ENCODE data around the gene NKAIN2.
A peak's percentile ranks its signal among the peaks of the same experiment; 100 is the strongest.

The NKAIN2 gene

GRCh38 chr6:123804014-123804786 is 535 bp downstream of the NKAIN2 start (continued):
- TF ChIP-seq ZNF600 (tag by site-specific recombination; IDR thresholded peaks at IDR 0.05): 0 out of 2 replicates have a peak, but pooled peaks have one; percentile 16
- no peak for TF ChIP-seq ZNF239 (tag by site-specific recombination; IDR thresholded peaks at IDR 0.05)
- no peak for TF ChIP-seq ZNF121 (tag by site-specific recombination; IDR thresholded peaks at IDR 0.05)
- no peak for TF ChIP-seq ZSCAN5A (tag by site-specific recombination; IDR thresholded peaks at IDR 0.05)
- TF ChIP-seq ZNF274 (IDR thresholded peaks at IDR 0.05; ENCODE audit: low read length): no peak
- no peak for TF ChIP-seq ZNF274 (tag by site-specific recombination; IDR thresholded peaks at IDR 0.05; ENCODE audit: borderline replicate concordance)
- no peak for TF ChIP-seq ZNF140 (tag by site-specific recombination; IDR thresholded peaks at IDR 0.05)
- no peak for TF ChIP-seq YY1 (tag by site-specific recombination; IDR thresholded peaks at IDR 0.05)
- TF ChIP-seq, protein P1, sequence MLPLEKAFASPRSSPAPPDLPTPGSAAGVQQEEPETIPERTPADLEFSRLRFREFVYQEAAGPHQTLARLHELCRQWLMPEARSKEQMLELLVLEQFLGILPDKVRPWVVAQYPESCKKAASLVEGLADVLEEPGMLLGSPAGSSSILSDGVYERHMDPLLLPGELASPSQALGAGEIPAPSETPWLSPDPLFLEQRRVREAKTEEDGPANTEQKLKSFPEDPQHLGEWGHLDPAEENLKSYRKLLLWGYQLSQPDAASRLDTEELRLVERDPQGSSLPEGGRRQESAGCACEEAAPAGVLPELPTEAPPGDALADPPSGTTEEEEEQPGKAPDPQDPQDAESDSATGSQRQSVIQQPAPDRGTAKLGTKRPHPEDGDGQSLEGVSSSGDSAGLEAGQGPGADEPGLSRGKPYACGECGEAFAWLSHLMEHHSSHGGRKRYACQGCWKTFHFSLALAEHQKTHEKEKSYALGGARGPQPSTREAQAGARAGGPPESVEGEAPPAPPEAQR (tag by site-specific recombination; IDR thresholded peaks at IDR 0.05): no peak
- no peak for TF ChIP-seq ZNF768 (tag by site-specific recombination; IDR thresholded peaks at IDR 0.05)
- no peak for TF ChIP-seq ZNF521 (tag by site-specific recombination; IDR thresholded peaks at IDR 0.05)
- no peak for TF ChIP-seq ZNF133 (tag by site-specific recombination; IDR thresholded peaks at IDR 0.05)
- no peak for TF ChIP-seq ZBTB1 (tag by site-specific recombination; IDR thresholded peaks at IDR 0.05)
- no peak for TF ChIP-seq ZNF114 (tag by site-specific recombination; IDR thresholded peaks at IDR 0.05)
- TF ChIP-seq ZNF704 (tag by site-specific recombination; IDR thresholded peaks at IDR 0.05): no peak
- TF ChIP-seq, protein P2, sequence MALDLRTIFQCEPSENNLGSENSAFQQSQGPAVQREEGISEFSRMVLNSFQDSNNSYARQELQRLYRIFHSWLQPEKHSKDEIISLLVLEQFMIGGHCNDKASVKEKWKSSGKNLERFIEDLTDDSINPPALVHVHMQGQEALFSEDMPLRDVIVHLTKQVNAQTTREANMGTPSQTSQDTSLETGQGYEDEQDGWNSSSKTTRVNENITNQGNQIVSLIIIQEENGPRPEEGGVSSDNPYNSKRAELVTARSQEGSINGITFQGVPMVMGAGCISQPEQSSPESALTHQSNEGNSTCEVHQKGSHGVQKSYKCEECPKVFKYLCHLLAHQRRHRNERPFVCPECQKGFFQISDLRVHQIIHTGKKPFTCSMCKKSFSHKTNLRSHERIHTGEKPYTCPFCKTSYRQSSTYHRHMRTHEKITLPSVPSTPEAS (tag by site-specific recombination; IDR thresholded peaks at IDR 0.05): no peak
- TF ChIP-seq, protein P3, sequence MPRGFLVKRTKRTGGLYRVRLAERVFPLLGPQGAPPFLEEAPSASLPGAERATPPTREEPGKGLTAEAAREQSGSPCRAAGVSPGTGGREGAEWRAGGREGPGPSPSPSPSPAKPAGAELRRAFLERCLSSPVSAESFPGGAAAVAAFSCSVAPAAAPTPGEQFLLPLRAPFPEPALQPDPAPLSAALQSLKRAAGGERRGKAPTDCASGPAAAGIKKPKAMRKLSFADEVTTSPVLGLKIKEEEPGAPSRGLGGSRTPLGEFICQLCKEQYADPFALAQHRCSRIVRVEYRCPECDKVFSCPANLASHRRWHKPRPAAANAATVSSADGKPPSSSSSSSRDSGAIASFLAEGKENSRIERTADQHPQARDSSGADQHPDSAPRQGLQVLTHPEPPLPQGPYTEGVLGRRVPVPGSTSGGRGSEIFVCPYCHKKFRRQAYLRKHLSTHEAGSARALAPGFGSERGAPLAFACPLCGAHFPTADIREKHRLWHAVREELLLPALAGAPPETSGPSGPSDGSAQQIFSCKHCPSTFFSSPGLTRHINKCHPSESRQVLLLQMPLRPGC (tag by site-specific recombination; IDR thresholded peaks at IDR 0.05): peak; percentile 33; the same call in 1 of the 2 replicates
- TF ChIP-seq ZFP37 (tag by site-specific recombination; IDR thresholded peaks at IDR 0.05): no peak
- TF ChIP-seq HOXA7 (CRISPR knock-in tag; IDR thresholded peaks at IDR 0.05; ENCODE audit: borderline replicate concordance): no peak
- TF ChIP-seq ZNF76 (tag by site-specific recombination; IDR thresholded peaks at IDR 0.05; ENCODE audit: borderline replicate concordance, low read depth): 0 out of 2 replicates have a peak, but pooled peaks have one; percentile 17
- no peak for TF ChIP-seq KLF7 (tag by site-specific recombination; IDR thresholded peaks at IDR 0.05; ENCODE audit: borderline replicate concordance)
- peak; percentile 92 for TF ChIP-seq SCRT2 (tag by site-specific recombination; IDR thresholded peaks at IDR 0.05)
- no peak for TF ChIP-seq ZNF571 (tag by site-specific recombination; IDR thresholded peaks at IDR 0.05)
- TF ChIP-seq, protein P4, sequence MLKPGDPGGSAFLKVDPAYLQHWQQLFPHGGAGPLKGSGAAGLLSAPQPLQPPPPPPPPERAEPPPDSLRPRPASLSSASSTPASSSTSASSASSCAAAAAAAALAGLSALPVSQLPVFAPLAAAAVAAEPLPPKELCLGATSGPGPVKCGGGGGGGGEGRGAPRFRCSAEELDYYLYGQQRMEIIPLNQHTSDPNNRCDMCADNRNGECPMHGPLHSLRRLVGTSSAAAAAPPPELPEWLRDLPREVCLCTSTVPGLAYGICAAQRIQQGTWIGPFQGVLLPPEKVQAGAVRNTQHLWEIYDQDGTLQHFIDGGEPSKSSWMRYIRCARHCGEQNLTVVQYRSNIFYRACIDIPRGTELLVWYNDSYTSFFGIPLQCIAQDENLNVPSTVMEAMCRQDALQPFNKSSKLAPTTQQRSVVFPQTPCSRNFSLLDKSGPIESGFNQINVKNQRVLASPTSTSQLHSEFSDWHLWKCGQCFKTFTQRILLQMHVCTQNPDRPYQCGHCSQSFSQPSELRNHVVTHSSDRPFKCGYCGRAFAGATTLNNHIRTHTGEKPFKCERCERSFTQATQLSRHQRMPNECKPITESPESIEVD (tag by site-specific recombination; IDR thresholded peaks at IDR 0.05): peak; percentile 59
- TF ChIP-seq ZFHX2 (tag by site-specific recombination; conservative IDR thresholded peaks at IDR 0.05): no peak
- 0 out of 2 replicates have a peak, but pooled peaks have one; percentile 22 for TF ChIP-seq OSR2 (tag by site-specific recombination; IDR thresholded peaks at IDR 0.05)
- no peak for TF ChIP-seq ZNF560 (tag by site-specific recombination; IDR thresholded peaks at IDR 0.05; ENCODE audit: borderline replicate concordance)
- TF ChIP-seq ZBTB20 (tag by site-specific recombination; IDR thresholded peaks at IDR 0.05): peak; percentile 27; the same call in 1 of the 2 replicates
- no peak for TF ChIP-seq ZNF707 (tag by site-specific recombination; IDR thresholded peaks at IDR 0.05)
- TF ChIP-seq ZBTB17 (tag by site-specific recombination; IDR thresholded peaks at IDR 0.05): peak; percentile 85
- no peak for TF ChIP-seq ZNF585B (tag by site-specific recombination; IDR thresholded peaks at IDR 0.05)
- no peak for TF ChIP-seq ZNF596 (tag by site-specific recombination; IDR thresholded peaks at IDR 0.05)
- no peak for TF ChIP-seq ZNF544 (tag by site-specific recombination; IDR thresholded peaks at IDR 0.05)
